GM18517 (cell line): ENCODE data around the gene PRX.
A peak's percentile ranks its signal among the peaks of the same experiment; 100 is the strongest.
"Not testable (repeated sequence)": the region's sequence is repeated elsewhere in the genome, so short reads cannot be mapped to it uniquely, and the experiment has no call there.

Experiments
- ATAC-seq: cut with Tn5 transposase; IDR thresholded peaks from one replicate; pipeline ENCODE4 v1.9.1; 2021; ENCODE audit warnings: mild to moderate bottlenecking, moderate library complexity; ENCODE audit not compliant: unreplicated experiment

Gene PRX

GRCh38 chr19:40414542-40415535 lies 1.7 kb upstream of the PRX start:
- no peak for ATAC-seq

GRCh38 chr19:40412866-40413265 lies 312 bp downstream of the PRX start:
- no peak for ATAC-seq

DNA sequence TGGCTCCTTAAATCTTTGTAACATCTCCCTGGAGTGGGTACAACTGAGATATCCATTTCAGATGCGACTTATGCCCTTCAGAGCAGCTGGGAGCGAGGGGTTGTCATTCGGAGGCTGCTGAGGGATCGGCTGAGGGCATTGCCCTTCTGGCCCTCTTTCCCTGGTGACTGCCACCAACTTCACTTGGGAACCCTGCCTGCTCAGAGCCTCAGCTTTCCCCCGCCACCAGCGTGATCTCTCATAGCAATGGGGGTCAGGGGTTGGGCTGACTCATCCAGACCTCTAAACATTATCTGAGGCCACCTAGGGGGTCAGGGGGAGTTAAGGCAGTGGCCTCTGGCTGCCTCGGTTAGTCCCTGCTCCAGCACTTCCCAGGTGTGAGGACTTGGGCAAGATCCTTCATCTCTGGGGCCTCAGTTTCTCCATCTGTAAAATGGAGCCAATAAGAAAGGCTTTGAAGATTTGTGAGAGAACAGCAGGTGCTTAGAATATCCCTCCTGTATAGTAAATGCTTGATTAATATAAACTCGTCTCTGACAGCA lies 1.1 kb downstream of the PRX start:
- no peak for ATAC-seq

GRCh38 chr19:40411125-40411842 lies 1.9 kb downstream of the PRX start:
- no peak for ATAC-seq

GRCh38 chr19:40410030-40410389 lies 3.2 kb downstream of the PRX start:
- ATAC-seq, result no peak

GRCh38 chr19:40408598-40408925 lies 4.6 kb downstream of the PRX start:
- ATAC-seq, result not testable (repeated sequence)

DNA sequence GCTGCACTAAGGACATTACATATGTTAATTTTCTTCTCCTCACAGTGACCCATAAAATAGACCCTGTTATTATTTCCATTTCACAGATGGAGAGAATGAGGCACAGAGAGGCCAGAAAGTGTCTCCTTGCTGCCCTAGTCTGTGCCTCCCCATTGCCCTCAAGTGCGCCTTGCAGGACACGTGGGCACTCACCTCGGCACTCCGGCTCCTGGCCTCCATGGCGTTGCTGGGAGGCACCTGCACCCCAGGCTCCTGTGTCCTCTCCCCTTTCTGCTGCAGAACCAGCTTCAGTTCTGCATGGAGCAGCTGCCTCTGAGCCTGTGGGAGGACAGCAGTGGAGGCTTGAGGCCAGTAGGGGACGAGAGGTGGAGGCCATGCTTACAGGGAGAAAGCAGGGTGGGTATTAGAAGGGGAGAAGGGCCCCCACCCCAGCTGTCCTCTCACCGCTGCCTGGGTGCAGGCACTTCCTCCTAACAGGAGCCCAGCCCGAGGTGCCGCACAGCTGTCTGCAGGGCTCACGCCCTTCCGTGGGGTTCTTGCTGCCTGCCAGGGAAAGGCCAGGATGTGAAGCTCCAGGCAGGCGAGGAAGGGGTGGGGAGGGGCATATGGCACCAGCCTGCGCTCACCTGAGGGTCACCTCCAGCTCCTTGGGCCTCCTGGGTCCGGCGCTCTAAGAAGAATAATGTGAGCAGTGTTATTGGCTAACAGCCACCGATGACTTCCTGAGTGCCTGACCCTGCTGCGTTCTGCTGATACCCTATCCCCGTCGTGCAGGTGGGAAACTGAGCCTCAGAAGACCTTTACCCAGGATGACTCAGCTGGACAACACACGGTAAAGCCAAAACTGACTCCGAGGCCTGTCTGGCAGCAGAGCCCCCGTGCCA lies 5.2 kb downstream of the PRX start:
- ATAC-seq, result no peak

- ATAC-seq, result peak; percentile 57
Observed at GRCh38 chr19:40403262-40403984, 9.8 kb downstream of the PRX start.

GRCh38 chr19:40400559-40400958 lies 12.6 kb downstream of the PRX start:
- ATAC-seq, result no peak

GRCh38 chr19:40398417-40399131 lies 14.6 kb downstream of the PRX start:
- no peak for ATAC-seq

DNA sequence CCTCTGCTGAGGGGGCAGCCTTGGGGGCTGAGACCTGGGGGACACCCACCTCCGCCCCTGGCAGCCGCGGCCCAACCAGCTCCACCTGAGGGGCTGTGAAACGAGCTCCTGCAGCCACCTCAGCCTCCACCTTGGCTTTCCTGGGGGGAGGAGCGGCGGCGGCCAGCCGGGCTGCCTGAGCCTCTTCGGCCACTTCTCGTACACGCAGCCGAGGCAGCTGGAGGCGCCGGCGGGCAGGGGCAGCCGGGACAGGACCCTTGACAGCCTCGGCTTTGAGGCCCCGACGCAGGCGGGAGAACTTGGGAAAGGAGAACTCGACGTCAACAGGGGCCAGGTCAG lies 15.6 kb downstream of the PRX start:
- no peak for ATAC-seq

DNA sequence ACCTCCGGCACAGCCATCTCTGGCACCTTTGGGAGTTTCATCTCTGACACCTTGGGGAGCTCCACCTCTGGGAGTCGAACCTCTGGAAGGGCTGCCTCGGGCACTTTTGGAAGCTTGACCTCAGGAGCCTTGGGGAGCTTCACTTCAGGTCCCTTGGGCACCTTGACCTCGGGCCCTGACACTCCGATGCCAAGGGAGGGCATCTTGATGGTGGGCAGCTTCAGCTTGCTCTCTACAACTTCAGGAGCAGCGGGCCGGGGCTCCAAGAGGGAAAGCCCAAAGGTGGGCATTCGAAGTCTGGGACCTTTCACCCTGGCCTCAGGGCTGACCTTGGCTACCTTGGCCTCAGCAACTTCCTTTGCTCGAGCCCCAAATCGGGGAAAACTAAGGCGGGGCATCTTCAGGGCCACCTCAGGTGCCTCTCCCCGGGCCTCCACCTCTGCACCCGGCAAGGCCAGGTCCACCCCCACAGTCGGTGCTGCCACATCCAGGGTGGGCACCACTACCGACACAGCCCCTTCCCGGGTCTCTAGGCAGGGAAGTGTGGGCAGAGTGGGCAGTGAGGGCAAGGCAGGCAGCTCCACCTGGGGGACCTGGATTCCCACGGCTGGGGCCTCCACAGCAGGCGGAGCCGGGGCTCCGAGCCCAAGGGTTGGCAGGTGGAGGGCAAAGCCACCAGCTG lies 16.2 kb downstream of the PRX start:
- ATAC-seq, result no peak

DNA sequence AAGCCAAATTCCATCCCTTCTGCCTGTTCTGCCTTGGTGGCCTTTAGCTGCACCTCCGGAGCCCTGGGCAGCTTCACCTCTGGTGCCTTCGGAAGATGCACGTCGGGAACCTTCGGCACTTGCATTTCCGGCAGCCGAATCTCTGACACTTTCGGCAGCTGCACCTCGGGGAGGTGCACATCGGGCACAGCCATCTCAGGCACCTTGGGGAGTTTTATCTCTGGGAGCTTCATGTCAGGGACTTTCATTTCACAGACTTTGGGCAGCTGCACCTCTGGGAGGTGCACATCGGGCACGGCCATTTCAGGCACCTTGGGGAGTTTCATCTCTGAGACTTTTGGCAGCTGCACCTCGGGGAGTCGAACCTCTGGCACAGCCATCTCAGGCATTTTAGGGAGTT lies 17.2 kb downstream of the PRX start:
- no peak for ATAC-seq

GRCh38 chr19:40394816-40395210 lies 18.4 kb downstream of the PRX start:
- ATAC-seq, result no peak

DNA sequence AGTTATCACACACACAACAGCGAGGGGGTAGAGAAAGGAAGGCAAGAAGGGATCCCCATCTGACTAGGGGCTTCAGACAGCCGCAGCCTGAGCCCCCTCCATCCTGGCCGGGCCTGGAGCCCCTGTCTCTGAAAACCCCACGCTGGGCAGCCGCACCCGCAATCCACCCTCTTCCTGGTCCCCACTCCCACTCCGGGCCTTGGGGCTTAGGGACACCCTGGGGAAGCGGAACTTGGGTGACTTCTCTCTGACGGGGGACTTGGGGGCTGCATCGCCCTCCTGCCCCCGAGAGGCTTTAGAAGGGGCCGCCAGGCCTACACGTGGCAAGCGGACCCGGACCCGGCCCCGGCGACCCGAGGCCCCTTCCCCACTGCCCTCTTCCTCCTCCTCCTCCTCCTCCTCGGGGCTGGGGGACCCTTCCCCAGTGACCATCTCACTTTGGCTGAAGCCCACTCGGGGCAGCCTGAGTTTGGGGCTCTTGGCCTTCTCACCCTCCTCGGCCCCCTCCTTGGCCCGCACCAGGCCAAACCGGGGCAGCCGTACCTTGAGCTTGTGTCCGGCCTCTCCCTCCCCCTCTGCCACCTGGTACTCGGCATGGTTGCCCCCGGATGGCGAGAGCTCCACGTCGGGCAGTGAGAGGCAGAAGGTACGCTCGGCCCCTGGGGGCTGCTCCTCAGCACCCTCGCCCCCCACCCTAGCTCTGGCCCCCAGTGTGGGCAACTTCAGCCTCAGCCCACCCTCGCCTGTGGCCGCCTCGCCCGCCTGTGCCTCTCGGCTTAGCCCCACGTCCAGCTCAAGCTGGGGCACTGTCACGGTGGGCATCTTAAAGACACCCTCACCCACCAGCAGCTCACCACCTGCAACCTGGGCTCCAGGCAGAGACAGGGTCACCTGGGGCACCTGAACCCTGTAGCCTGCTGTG lies 19.0 kb downstream of the PRX start:
- ATAC-seq, result no peak

GRCh38 chr19:40392894-40393517 lies 20.2 kb downstream of the PRX start:
- no peak for ATAC-seq

DNA sequence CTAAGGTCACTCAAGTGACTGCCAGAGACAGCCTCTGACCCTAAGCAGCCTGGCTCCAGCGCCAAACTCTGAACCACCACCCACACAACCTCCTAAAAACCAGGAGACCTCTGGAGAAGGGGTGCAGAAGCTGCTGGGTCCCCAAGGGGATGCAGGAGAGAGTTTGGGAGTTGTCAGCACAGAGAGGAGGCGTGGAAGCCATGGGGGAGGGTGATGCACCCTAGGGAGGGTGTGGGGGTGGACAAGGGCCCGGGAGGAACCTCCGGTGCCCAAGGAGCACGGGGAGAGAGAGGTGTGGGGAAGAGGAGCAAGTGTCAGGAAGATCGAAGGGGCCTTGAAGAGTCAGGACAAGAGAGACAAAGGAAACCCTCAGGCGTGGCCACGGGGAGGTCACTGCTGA lies 21.1 kb downstream of the PRX start:
- no peak for ATAC-seq
